ENCODE results near the gene USO1.
"Not testable (repeated sequence)": the region's sequence is repeated elsewhere in the genome, so short reads cannot be mapped to it uniquely, and the experiment has no call there.

Gene USO1

DNA sequence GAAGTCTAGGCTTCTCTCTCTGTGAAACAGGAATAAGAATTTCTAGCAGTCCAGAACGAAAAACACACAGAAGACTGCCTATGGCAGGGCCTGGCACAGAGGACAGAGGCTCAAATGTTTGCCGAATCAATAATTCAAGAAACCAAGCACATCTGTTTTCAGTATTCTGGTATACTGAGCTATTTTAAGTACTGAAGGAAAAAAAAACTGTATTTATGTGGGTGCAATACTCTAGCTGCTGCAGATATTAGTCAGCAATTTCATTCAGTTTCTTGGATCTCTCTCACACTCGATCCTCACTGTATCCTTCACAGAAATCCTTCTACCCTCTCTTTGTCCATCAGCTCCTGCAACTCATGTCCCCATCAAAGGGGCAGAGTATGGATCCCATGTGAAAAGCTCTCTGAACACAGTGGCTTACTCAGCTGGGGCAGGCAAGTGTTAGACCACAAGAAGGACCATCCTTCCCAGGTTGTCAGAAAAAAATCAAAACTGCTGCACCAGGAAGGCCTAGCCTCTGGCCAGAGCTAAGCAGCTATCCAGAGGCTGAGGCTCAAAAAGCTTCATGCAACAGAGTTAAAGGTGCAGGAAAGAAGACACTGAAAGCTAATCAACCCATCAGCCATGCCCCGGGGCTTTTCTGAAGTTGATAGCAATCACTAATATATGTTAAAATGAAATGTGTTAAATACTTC, 9.1 kb upstream of the USO1 start:
- no peak for DNase-seq

- not testable (repeated sequence) for DNase-seq
These were observed 8.3 kb upstream of the USO1 start for GRCh38 chr4:75716054-75716453.

DNA sequence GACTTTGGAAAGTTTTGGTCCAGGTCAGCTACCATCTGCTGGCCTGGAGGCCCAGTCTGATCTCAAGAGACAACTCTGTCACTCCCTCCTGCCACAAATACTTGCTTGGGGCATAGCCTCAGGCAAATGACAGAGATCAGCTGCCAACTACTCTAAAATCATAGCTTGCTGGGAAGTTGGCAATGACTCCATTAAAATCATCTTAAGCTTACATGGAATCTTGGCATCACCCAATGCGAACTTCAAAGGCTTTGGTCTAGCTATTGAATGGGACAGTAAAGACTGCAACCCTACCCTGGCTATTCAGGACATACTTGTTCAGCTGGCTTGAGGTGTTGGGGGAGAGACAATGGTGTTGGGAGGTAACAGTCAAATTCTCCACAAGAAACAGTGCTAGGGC, 7.0 kb upstream of the USO1 start:
- DNase-seq = no peak

DNA sequence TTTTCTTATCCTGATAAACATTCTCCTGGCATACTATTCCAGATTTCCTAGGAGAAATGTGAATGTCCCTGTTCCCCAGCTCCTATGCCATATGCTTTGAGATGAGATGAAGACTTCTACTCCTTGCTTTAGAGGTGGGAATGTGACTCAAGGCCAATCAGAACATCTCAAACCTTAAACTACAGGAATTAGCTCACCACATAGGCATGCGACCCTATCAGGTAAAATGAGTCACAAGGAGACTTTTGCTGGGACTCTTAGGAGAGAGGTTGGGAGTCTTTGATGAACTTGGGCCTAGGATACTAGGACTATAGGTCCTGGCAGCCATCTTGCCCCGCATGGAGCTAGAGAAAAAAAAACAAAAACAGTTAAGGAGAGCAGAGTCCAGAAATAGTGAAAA, 5.8 kb upstream of the USO1 start:
- DNase-seq = no peak

DNA sequence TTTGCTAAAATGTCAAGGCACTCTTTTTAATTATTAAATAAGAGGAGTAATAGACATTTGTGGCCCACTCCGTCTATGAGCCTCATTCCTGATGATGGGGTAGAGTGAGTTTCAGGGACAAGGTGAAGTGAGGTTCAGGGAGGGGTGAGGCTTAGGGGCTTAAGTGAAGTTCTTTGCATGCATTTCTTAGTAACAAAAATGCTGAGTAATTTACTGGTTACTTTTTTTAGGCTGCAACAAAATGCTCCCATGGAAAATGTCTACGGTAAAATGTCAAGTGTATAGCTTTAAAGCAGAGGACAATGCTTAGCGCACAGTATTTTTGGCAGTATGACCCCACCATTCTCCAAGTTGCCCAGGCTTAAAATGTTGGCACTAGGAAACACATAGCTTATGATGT, 2.0 kb upstream of the USO1 start:
- DNase-seq = no peak

GRCh38 chr4:75723163-75724065, 963 bp upstream of the USO1 start:
- DNase-seq = no peak

- peak; percentile 47 to 56 for DNase-seq
These were observed 719 bp downstream of the USO1 start for GRCh38 chr4:75724867-75725724.

DNA sequence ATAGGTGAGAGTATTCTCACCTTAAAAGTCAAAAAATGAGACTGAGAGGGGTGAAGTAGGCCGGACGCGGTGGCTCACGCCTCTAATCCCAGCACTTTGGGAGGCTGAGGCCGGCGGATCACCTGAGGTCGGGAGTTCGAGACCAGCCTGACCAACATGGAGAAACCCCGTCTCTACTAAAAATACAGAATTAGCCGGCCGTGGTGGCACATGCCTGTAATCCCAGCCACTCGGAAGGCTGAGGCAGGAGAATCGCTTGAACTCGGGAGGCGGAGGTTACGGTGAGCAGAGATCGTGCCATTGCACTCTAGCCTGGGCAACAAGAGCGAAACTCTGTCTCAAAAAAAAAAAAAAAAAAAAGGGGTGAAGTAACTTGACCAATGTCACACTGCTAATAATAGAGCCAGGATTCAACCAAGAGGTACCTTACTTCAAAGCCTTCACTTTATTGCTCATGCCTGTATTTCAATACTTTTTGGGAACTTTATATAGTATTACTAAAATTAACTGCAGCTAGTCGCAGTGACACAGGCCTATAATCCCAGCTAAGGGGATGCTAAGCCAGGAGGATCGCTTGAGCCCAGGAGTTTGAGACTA, 1.7 kb downstream of the USO1 start:
- DNase-seq = not testable (repeated sequence)

DNA sequence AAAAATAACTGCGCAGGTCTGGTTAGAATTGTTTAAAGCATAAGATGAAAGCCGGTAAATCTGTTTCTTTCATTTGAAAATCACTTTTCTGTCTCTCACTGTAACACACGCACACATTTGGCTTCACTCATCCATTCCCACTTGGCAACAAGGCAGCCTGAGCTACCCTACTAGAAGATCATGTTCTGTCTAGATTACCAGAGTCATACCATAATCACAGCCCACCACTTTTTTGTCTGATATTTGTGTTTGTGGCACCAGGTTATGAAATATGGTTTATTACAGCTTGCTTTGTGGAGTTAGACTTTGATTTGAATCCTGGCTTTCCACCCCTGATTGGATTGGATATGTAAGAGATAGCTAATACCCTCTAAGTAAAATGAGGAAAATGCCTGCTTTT, 2.2 kb downstream of the USO1 start:
- no peak for DNase-seq

DNA sequence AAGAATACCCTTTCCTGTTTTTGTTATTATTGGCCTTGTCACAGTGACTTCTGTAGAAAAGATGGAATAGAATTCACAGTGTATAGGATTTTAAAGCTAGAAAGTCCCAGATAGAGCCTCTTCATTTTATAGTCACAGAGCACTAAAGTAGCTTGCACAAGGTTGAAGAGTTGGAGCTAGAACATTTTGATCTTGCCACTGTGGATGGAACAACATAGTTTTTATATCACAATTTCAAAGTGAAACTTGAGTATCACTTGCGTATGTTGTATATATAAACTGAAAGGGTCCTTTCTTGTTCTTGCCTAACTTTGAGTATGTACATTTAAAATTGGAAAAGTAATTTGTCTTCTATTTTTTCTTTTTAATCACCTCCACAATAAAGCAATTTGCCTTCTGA, 2.7 kb downstream of the USO1 start:
- DNase-seq = no peak

GRCh38 chr4:75729836-75730235, 5.5 kb downstream of the USO1 start:
- no peak for DNase-seq

GRCh38 chr4:75733369-75733768, 9.0 kb downstream of the USO1 start:
- no peak for DNase-seq

GRCh38 chr4:75735525-75735924, 11.1 kb downstream of the USO1 start:
- DNase-seq = no peak

- no peak for DNase-seq
These were observed 12.5 kb downstream of the USO1 start for GRCh38 chr4:75736862-75737261.

- no peak for DNase-seq
These were observed 13.0 kb downstream of the USO1 start for GRCh38 chr4:75737398-75737797.

DNA sequence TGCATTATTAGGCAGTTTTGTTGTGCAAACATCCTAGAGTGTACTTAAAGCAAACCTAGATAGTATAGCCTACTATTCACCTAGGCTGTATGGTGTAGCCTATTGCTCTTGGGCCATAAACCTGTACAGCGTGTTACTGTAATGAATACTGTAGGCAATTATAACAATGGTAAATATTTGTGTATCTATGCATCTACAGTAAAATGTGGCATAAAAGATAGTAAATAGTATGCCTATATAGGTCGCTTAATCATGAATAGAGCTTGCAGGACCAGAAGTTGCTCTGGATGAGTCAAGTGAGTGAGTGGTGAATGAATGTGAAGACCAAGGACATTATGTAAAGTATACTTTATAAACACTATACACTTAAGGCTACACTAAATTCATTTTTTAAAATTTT, 16.6 kb downstream of the USO1 start:
- no peak for DNase-seq

DNA sequence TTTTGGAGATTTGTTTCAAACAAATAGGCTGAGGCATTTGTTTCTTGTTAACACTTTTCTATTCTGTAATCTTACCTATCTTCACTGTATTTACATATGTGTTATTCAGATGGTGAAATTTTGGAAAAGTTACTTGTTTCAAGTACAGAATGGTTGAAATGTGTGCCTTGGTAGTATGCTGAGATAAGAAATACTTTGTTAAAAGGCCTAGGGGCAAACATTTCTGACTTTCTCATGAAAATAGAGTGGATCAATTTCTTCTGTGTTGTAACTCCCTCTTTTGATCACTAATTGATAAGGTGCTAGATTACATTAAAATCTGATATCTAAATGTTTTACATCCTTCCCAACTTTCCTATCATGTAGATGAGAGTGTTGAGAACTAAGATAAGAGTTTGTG, 18.1 kb downstream of the USO1 start:
- no peak for DNase-seq

DNA sequence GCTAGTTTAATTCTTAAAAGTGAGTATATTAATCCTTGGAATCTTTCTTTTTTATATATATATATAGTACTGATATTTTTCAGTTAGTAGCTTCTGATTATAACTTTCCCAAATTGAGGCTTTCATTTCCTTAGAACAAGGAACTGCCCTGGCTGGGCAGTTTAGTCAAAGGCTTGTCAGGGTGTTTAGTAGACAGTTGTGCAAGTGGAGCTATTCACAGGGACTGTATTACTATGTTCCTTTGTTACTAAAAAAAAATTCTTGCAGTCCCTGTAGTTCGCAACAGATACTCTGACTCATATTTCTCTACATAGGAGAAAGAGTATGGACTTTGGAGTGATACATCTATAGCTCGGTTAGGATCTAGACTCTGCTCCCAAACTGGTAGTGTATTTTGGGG, 20.8 kb downstream of the USO1 start:
- no peak for DNase-seq

GRCh38 chr4:75745721-75746199, 21.4 kb downstream of the USO1 start:
- no peak for DNase-seq

GRCh38 chr4:75752637-75753036, 28.3 kb downstream of the USO1 start:
- no peak for DNase-seq

DNA sequence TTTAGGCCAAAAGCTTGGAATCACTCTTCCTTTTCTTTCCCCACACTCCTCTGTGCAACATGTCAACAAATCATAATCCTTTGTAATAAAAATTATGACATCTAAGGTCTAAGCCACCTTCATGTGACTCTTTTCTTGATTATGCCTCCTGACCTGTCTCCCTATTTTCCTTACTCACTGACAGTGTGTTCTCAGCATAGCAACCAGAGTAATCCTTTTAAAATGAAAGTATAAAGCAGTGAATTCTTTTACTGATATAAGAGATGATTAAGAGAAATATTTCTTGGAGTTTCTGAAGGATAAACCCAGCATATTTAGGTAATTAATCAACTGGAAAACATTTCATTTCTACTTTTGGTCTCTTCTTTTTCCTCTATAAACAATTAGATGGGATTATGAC, 44.7 kb downstream of the USO1 start:
- no peak for DNase-seq

- no peak for DNase-seq
These were observed 47.2 kb downstream of the USO1 start for GRCh38 chr4:75771607-75772006.

- no peak for DNase-seq
These were observed 53.2 kb downstream of the USO1 start for GRCh38 chr4:75777589-75777988.
